ENCODE results near the gene PI4K2A. TPM values are rescaled to one million over a fixed set of nuclear protein-coding genes. Genes with fewer than 3 reads are reported as not detected.

PI4K2A gene
- total and polyA plus RNA-seq, 2 of the 13 experiments (the other 11 are each of a cell fraction or from before 2014, with no cell fraction given): 10.9 to 14.3 TPM

- no peak; the same call in 1 of the 2 replicates for TF ChIP-seq ZNF691 (CRISPR knock-in tag; IDR thresholded peaks at IDR 0.05; ENCODE audit: borderline replicate concordance, low read depth)
- TF ChIP-seq NONO (IDR thresholded peaks at IDR 0.05): no peak
- TF ChIP-seq NONO (CRISPR knock-in tag; conservative IDR thresholded peaks at IDR 0.05): 0 out of 2 replicates have a peak, but pooled peaks have one; percentile 41
- TF ChIP-seq PHF20 (CRISPR knock-in tag; IDR thresholded peaks at IDR 0.05): 0 out of 2 replicates have a peak, but pooled peaks have one; percentile 52
- TF ChIP-seq, protein P1, sequence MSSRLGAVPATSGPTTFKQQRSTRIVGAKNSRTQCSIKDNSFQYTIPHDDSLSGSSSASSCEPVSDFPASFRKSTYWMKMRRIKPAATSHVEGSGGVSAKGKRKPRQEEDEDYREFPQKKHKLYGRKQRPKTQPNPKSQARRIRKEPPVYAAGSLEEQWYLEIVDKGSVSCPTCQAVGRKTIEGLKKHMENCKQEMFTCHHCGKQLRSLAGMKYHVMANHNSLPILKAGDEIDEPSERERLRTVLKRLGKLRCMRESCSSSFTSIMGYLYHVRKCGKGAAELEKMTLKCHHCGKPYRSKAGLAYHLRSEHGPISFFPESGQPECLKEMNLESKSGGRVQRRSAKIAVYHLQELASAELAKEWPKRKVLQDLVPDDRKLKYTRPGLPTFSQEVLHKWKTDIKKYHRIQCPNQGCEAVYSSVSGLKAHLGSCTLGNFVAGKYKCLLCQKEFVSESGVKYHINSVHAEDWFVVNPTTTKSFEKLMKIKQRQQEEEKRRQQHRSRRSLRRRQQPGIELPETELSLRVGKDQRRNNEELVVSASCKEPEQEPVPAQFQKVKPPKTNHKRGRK (CRISPR knock-in tag; IDR thresholded peaks at IDR 0.05): no peak
- TF ChIP-seq ZBTB49 (CRISPR knock-in tag; IDR thresholded peaks at IDR 0.05; ENCODE audit: borderline replicate concordance): no peak
- 0 out of 2 replicates have a peak, but pooled peaks have one; percentile 72 for TF ChIP-seq SMAD3 (CRISPR knock-in tag; IDR thresholded peaks at IDR 0.05)
- no peak for TF ChIP-seq HCFC1 (IDR thresholded peaks at IDR 0.05; ENCODE audit: low read depth, low read length)
- TF ChIP-seq JUNB (CRISPR knock-in tag; IDR thresholded peaks at IDR 0.05; ENCODE audit: borderline replicate concordance): no peak
- TF ChIP-seq ZNF7 (CRISPR knock-in tag; IDR thresholded peaks at IDR 0.05): peak; percentile 72; the same call in 1 of the 2 replicates
- peak; percentile 80 for TF ChIP-seq ZFX (CRISPR knock-in tag; IDR thresholded peaks at IDR 0.05; ENCODE audit: low read depth)
- no peak for TF ChIP-seq FOXM1 (CRISPR knock-in tag; IDR thresholded peaks at IDR 0.05)
- TF ChIP-seq MTA1 (CRISPR knock-in tag; IDR thresholded peaks at IDR 0.05; ENCODE audit: borderline replicate concordance): peak; percentile 76; the same call in 1 of the 2 replicates
- no peak for TF ChIP-seq SMARCC2 (IDR thresholded peaks at IDR 0.05)
- peak; percentile 41 for TF ChIP-seq DMAP1 (CRISPR knock-in tag; IDR thresholded peaks at IDR 0.05)
- TF ChIP-seq SKI (IDR thresholded peaks at IDR 0.05; ENCODE audit: partially characterized antibody): peak; percentile 9
- peak; percentile 92 to 93 for TF ChIP-seq NR2F1 (CRISPR knock-in tag; IDR thresholded peaks at IDR 0.05)
- TF ChIP-seq ZNF547 (CRISPR knock-in tag; IDR thresholded peaks at IDR 0.05): peak; percentile 23; the same call in 1 of the 2 replicates
- TF ChIP-seq FOSL2 (CRISPR knock-in tag; IDR thresholded peaks at IDR 0.05): peak; percentile 22; the same call in 1 of the 2 replicates
- peak; percentile 11; the same call in 1 of the 2 replicates for TF ChIP-seq ZNF121 (CRISPR knock-in tag; IDR thresholded peaks at IDR 0.05)
- TF ChIP-seq CEBPG (CRISPR knock-in tag; IDR thresholded peaks at IDR 0.05): peak; percentile 19; the same call in 1 of the 2 replicates
- no peak for TF ChIP-seq REXO4 (CRISPR knock-in tag; IDR thresholded peaks at IDR 0.05; ENCODE audit: borderline replicate concordance)
- TF ChIP-seq, protein P2, sequence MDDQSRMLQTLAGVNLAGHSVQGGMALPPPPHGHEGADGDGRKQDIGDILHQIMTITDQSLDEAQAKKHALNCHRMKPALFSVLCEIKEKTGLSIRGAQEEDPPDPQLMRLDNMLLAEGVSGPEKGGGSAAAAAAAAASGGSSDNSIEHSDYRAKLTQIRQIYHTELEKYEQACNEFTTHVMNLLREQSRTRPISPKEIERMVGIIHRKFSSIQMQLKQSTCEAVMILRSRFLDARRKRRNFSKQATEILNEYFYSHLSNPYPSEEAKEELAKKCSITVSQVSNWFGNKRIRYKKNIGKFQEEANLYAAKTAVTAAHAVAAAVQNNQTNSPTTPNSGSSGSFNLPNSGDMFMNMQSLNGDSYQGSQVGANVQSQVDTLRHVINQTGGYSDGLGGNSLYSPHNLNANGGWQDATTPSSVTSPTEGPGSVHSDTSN (CRISPR knock-in tag; IDR thresholded peaks at IDR 0.05; ENCODE audit: borderline replicate concordance): no peak
- no peak for TF ChIP-seq SMYD3 (CRISPR knock-in tag; IDR thresholded peaks at IDR 0.05)
- peak; percentile 61; the same call in 1 of the 2 replicates for TF ChIP-seq TARDBP (CRISPR knock-in tag; IDR thresholded peaks at IDR 0.05)
- TF ChIP-seq ZNF672 (CRISPR knock-in tag; IDR thresholded peaks at IDR 0.05): no peak
Observed at GRCh38 chr10:97707134-97707861, 66.8 kb downstream of the PI4K2A start (continued).
